ENCODE data around the gene SRGAP1.
A peak's percentile ranks its signal among the peaks of the same experiment; 100 is the strongest.

- TF ChIP-seq CTCF (IDR thresholded peaks at IDR 0.05; ENCODE audit: low read length) (peak; percentile 81), EZH2 (optimal IDR thresholded peaks at IDR 0.05; ENCODE audit: low read depth, low read length) (no peak)
Measured at GRCh38 chr12:63826006-63826585, 18.4 kb upstream of the SRGAP1 start.
